ENCODE measurements around the gene ZNF761.
"Not testable (repeated sequence)": the region's sequence is repeated elsewhere in the genome, so short reads cannot be mapped to it uniquely, and the experiment has no call there.

ZNF761 gene

GRCh38 chr19:53461866-53462265 lies 30.1 kb downstream of the ZNF761 start:
- DNase-seq = no peak

GRCh38 chr19:53462861-53463260 lies 31.1 kb downstream of the ZNF761 start:
- DNase-seq = no peak

GRCh38 chr19:53463263-53463662 lies 31.5 kb downstream of the ZNF761 start:
- no peak for DNase-seq

GRCh38 chr19:53466726-53467484 lies 35.1 kb downstream of the ZNF761 start:
- no peak for DNase-seq

DNA sequence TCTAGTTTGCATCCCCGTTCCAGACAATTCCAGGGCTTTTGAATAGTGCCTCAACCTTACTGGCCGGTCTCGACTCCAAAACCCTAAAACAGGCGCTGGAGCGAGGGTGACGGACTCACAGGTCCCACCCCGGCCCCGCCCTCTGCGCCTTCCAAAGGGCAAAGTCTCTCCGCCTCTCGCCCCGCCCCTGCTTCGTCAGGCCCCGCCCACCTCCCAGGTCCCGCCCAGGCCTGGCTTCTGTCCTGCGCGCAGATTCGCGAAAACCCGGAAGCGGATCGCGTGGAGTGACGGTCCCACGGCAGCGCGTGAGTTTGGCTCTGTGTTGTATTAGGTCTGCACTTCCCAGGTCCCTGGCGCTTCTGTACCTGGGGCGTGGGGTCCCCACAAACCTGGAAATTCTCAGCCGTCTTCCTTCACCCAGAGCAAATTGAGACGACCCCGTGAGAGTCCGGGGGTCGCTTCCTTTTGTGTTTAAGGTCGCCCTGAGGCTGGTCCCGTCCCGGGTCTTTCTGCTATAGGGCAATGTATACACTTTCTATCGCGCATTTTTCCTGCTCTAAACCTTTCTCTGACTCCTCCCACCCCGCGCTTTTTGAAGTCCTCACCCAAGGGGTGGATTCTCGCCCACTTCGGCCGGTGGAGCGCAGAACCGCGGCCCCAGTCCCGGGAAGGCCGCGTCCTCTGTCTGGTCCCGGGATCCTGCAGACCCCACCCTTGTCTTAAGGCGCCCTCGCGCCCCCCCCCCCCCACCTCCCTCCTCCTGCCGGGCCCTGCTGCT lies 35.9 kb downstream of the ZNF761 start, which contains the start of gene ZNF813:
Gene ZNF813, plus strand, starts transcription at position 249 of the 778 bp plus-strand sequence. CDS start 16,090 bp downstream, outside the sequence.
- peak; percentile 85 for DNase-seq

DNA sequence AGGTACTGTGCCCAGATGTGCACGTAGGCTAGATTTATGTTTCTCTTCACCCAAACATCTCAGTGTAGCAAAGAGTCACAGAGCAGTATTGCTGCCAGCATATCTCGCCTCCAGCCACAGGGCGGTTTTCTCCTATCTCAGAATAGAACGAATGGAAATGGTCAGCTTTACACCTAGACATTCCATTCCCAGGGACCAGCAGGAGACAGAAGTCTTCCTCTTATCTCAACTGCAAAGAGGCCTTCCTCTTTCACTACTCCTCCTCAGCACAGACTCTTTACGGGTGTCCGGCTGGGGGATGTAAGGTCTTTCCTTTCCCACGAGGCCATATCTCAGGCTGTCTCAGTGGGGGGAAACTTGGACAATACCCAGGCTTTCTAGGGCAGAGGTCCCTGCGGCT lies 36.8 kb downstream of the ZNF761 start:
- not testable (repeated sequence) for DNase-seq

- no peak for DNase-seq
These were observed 40.1 kb downstream of the ZNF761 start for GRCh38 chr19:53471916-53472315.

GRCh38 chr19:53474832-53475231 lies 43.0 kb downstream of the ZNF761 start:
- not testable (repeated sequence) for DNase-seq

- DNase-seq = not testable (repeated sequence)
These were observed 43.7 kb downstream of the ZNF761 start for GRCh38 chr19:53475470-53475869.

GRCh38 chr19:53483751-53484150 lies 52.0 kb downstream of the ZNF761 start:
- not testable (repeated sequence) for DNase-seq

GRCh38 chr19:53485046-53486004 lies 53.5 kb downstream of the ZNF761 start:
- DNase-seq = no peak

DNA sequence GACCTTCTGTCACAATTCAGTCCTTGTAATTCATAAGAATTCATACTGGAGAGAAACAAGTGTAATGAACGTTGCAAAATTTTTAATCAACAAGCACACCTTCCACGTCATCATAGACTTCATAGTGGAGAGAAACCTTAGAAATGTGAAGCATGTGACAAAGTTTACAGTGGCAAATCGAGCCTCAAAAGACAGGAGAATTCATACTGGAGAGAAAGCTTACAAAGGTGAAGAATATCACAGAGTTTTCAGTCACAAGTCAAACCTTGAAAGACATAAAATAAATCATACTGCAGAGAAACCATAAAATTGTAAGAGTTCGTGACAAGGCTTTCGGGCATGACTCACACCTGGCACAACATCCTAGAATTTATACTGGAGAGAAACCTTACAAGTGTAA lies 60.4 kb downstream of the ZNF761 start:
- DNase-seq = no peak

DNA sequence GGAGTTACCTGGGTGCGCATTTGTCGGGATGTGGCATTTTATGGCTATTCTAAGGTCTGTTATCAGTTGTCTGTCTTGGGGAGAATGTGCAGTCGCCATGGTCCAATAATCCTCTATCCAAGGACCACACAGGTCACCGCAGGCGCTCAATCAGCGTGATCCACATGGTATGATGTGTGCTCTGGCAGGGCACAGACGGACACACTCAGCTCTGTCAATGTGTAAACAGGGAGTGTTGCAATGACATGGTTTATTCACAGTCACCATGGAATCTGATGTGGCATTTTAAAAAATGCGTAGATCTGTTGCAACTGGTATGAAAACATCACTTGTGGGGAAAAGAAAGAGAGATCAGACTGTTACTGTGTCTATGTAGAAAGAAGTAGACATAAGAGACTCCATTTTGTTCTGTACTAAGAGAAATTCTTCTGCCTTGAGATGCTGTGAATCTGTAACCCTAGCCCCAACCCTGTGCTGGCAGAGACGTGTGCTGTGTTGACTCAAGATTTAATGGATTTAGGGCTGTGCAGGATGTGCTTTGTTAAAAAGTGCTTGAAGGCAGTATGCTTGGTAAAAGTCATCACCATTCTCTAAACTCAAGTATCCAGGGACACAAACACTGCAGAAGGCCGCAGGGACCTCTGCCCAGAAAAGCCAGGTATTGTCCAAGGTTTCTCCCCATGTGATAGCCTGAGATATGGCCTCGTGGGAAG lies 65.7 kb downstream of the ZNF761 start:
- DNase-seq = not testable (repeated sequence)

DNA sequence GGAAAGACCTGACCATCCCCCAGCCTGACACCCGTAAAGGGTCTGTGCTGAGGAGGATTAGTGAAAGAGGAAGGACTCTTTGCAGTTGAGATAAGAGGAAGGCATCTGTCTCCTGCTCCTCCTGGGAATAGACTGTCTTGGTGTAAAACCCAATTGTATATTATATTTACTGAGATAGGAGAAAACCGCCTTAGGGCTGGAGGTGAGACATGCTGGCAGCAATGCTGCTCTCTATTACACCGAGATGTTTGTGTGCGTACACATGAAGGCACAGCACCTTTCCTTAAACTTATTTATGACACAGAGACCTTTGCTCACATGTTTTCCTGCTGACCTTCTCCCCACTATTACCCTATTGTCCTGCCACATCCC lies 66.2 kb downstream of the ZNF761 start:
- DNase-seq = not testable (repeated sequence)

DNA sequence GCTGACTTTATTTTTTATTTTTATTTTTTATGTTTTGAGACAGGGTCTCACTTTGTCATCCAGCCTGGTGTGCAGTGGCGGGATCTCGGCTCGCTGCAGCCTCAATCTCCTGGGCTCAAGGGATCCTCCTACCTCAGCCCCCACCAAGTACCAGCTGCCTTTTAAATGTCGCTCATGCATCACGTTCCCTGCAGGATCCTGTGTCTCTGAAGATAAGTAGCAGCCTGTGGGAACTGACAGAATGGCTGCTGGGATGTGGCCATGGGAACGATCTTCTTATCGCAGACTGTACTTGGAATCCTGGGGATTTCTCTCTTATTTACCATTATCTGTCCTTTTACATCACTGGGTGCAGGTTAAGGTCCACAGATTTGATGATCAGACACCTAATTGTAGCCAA lies 71.4 kb downstream of the ZNF761 start:
- peak; percentile 59 for DNase-seq

DNA sequence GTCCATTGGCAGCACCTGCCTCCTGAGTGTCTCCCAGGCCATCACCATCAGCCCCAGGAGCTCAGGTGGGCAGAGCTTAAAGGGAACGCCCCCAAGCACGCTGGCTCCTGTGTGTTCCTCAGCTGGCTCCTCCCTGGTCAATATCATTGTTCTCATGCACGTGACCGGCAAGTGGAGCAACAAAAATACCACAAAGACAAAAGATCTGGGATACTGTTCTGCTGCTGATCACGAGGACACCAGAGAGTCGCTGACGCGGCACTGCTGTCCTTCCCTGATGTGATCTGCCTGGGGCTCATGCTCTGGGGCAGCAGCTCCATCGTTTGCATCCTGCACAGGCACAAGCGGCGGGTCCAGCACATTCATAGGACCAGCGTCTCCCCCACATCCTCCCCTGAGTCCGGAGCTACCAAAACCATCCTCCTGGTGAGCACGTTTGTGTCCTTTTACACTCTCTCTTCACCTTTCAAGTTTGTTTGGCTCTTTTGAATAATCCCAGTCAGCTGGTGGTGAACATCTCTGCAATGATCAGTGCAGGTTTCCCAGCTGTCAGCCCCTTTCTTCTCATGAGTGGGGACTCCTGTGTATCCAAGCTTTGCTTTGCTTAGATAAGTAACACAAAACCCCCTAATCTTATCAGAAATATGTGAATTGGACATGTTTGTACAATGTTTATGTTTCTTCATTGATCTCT lies 72.0 kb downstream of the ZNF761 start:
- peak; percentile 56 for DNase-seq

- DNase-seq = peak; percentile 5
These were observed 72.5 kb downstream of the ZNF761 start for GRCh38 chr19:53504365-53504703.

GRCh38 chr19:53504885-53505284 lies 73.1 kb downstream of the ZNF761 start:
- no peak for DNase-seq

DNA sequence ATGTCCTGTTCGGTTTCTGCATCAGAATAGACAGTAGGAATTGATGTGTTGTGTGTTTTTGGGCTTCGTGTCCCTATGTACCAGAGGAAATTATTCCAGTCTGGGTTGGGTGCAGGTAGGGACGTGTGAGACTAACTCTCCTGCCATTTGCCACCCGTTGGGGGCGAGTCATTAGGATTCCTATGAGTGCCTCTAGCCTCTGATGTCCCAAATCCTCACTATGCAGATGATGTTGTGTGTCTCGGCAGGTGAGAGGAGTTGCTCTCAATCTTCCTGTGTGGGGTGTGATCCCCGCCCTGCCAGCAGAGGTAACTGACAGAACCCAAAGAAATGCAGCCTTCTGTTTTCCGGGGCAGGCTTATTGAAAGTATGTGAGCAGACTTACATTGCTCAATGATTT lies 74.9 kb downstream of the ZNF761 start:
- DNase-seq = no peak

All from NCI-H345 (cell line).